ENCODE measurements around the gene CYP8B1. TPM values are rescaled to one million over a fixed set of nuclear protein-coding genes. Genes with fewer than 3 reads are reported as not detected.

CYP8B1 gene
- total RNA-seq, 6 donors from 2014 or later = 0.13 to 0.14 TPM; not detected in 4

DNA sequence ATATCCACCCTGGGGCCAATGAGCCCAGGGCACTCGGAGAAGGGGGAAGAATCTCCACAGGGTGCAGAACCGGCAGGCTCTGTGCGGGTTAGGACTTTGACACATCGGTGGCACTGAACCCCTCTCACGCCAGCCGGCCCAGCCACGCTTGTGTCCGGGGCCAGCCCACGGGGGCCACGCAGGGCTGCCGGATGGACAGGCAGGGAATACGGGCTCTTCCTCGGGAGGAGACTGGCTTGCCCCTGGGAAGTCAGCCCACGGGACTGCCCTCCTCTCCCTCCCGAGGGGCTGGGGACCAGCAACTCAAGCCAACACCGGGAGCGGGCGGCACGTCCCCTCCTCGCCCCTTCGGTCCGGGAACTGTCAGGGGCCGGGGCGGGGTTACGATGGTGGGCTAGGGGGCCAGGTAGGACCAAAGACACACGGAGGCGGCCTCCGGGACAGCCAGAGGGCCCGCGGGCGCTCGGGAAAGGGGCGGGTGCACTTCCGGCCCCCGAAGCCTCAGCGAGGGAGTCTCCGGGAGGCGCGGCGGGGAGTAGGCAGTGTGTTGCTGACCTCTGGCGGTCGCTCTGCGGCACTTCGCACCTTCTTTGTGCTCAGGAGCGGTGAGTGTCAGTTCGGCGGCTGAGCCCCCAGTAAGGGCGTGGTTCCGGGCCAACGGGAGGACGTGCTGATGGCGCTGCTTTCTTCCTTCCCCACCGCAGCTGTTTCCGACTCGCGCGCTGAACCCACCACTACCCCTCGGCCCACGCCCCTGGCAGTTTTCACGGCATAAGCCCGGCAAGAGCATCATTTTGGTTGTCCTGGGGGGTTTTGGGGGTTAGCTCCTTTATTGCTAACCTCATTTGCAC is 5.1 kb upstream of the CYP8B1 start:
- H3K36me3 ChIP-seq = no peaks in the 10 kb centered on the region
- 3 to 4% methylated on average over 9 to 52 of the region's 61 CpGs for WGBS, 2 donors
- peaks cover 3 to 11% (median 8%) of the 10 kb centered on the region in 4 donors for H3K4me1 ChIP-seq
- H3K9me3 ChIP-seq = no peaks in the 10 kb centered on the region
- H3K4me3 ChIP-seq = peak overlapping the region; percentile 47 to 67 (median 54)
- peak; percentile 93 for DNase-seq
- peak; percentile 95 to 99 for ATAC-seq (ENCODE audit: low FRiP score in 2 of 2)
- peak in 1 of 2 donors; percentile 32 for TF ChIP-seq POLR2AphosphoS5 (IDR thresholded peaks at IDR 0.05)
- TF ChIP-seq EP300 (IDR thresholded peaks at IDR 0.05) = no peak
- peak in 1 of 4 donors; percentile 46 for TF ChIP-seq POLR2A (IDR thresholded peaks at IDR 0.05)
- TF ChIP-seq, protein P1, sequence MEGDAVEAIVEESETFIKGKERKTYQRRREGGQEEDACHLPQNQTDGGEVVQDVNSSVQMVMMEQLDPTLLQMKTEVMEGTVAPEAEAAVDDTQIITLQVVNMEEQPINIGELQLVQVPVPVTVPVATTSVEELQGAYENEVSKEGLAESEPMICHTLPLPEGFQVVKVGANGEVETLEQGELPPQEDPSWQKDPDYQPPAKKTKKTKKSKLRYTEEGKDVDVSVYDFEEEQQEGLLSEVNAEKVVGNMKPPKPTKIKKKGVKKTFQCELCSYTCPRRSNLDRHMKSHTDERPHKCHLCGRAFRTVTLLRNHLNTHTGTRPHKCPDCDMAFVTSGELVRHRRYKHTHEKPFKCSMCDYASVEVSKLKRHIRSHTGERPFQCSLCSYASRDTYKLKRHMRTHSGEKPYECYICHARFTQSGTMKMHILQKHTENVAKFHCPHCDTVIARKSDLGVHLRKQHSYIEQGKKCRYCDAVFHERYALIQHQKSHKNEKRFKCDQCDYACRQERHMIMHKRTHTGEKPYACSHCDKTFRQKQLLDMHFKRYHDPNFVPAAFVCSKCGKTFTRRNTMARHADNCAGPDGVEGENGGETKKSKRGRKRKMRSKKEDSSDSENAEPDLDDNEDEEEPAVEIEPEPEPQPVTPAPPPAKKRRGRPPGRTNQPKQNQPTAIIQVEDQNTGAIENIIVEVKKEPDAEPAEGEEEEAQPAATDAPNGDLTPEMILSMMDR (IDR thresholded peaks at IDR 0.05) = peak; percentile 84 to 97 (median 95)
- peak overlapping the region; percentile 22 to 83 (median 60) for H3K27ac ChIP-seq
- no peaks in the 10 kb centered on the region for H3K27me3 ChIP-seq

DNA sequence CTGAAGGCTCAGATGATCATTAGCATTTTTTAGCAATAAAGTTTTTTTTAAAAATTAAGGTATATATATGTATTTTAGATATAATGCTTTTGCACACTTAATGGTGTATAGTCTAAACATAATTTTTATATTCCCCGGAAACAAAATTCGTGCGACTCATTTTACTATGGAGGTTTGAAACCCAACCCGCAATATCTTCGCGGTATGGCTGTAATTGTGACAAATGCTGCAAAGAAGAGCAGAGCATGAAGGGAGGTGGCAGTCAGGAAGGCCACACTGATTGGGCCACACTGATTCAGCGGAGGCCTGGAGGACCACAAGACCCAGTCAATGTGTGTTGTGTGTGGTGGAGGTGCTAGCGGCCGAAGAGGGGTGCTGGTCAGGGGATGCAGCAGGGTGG is 4.5 kb upstream of the CYP8B1 start:
- H3K27me3 ChIP-seq = no peaks in the 10 kb centered on the region
- WGBS, 2 donors = 90 to 95% methylated on average over 9 of the region's 9 CpGs
- no peaks in the 10 kb centered on the region for H3K36me3 ChIP-seq
- H3K4me3 ChIP-seq = peak overlapping the region in 3 of 4 donors; percentile 48 to 67 (median 60)
- H3K9me3 ChIP-seq = no peaks in the 10 kb centered on the region
- peaks cover 3 to 11% (median 8%) of the 10 kb centered on the region in 4 donors for H3K4me1 ChIP-seq
- TF ChIP-seq EP300 (IDR thresholded peaks at IDR 0.05) = no peak
- TF ChIP-seq, protein P1 (IDR thresholded peaks at IDR 0.05) = no peak
- no peak for TF ChIP-seq POLR2AphosphoS5 (IDR thresholded peaks at IDR 0.05)
- no peak for TF ChIP-seq POLR2A (IDR thresholded peaks at IDR 0.05)
- no peak for DNase-seq
- H3K27ac ChIP-seq = peak overlapping the region in 2 of 4 donors; percentile 73 to 83
- no peak for ATAC-seq (ENCODE audit: low FRiP score in 2 of 2)

- Histone ChIP-seq H3K9me3 (no peaks in the 10 kb centered on the region), H3K4me3 (no peak overlapping the region), H3K27ac (no peak overlapping the region), H3K4me1 (peaks cover 3 to 11% (median 8%) of the 10 kb centered on the region in 4 donors), H3K36me3 (no peaks in the 10 kb centered on the region), H3K27me3 (no peaks in the 10 kb centered on the region)
- TF ChIP-seq EP300 (IDR thresholded peaks at IDR 0.05) (no peak), POLR2AphosphoS5 (IDR thresholded peaks at IDR 0.05) (no peak), POLR2A (IDR thresholded peaks at IDR 0.05) (no peak)
- TF ChIP-seq, protein P1 (IDR thresholded peaks at IDR 0.05) = no peak
- DNase-seq (no peak), ATAC-seq (ENCODE audit: low FRiP score in 2 of 2) (no peak)
- 85 to 87% methylated on average over 2 of the region's 2 CpGs for WGBS, 2 donors
These were observed 2.2 kb upstream of the CYP8B1 start for GRCh38 chr3:42877881-42878280.

GRCh38 chr3:42876940-42877720 is 1.5 kb upstream of the CYP8B1 start:
- no peaks in the 10 kb centered on the region for H3K9me3 ChIP-seq
- DNase-seq = no peak
- no peak for ATAC-seq (ENCODE audit: low FRiP score in 2 of 2)
- H3K4me3 ChIP-seq = no peak overlapping the region
- H3K27me3 ChIP-seq = no peaks in the 10 kb centered on the region
- peaks cover 3 to 11% (median 8%) of the 10 kb centered on the region in 4 donors for H3K4me1 ChIP-seq
- no peak overlapping the region for H3K27ac ChIP-seq
- WGBS, 2 donors = 65 to 71% methylated on average over 7 of the region's 7 CpGs
- no peaks in the 10 kb centered on the region for H3K36me3 ChIP-seq
- no peak for TF ChIP-seq POLR2AphosphoS5 (IDR thresholded peaks at IDR 0.05)
- TF ChIP-seq POLR2A (IDR thresholded peaks at IDR 0.05) = no peak
- no peak for TF ChIP-seq EP300 (IDR thresholded peaks at IDR 0.05)
- TF ChIP-seq, protein P1 (IDR thresholded peaks at IDR 0.05) = no peak
